Neutrophil (primary cell): Measurements from ENCODE around the gene TTN.

ENCODE experiments used
- H3K27ac ChIP-seq: fragments of 200-600 bp; sonication (generic); 2 replicates; pipeline ENCODE4 v1.5.1; 2016; ENCODE audit warnings: mild to moderate bottlenecking, moderate library complexity
- H3K27me3 ChIP-seq: fragments of 200-600 bp; sonication (generic); 2 replicates; pipeline ENCODE4 v1.6.0; 2016; ENCODE audit warnings: mild to moderate bottlenecking
- H3K36me3 ChIP-seq: fragments of 200-600 bp; sonication (generic); 2 replicates; pipeline ENCODE4 v1.5.1; 2017
- H3K4me1 ChIP-seq, 2 experiments: fragments of 200-600 bp in 1 of 2; sonication (generic) in 1 of 2; 1 replicate in 1 of 2; 2 replicates in 1 of 2; pipeline versions ENCODE4 v1.5.1 to v1.6.1; 2013 to 2016; ENCODE audit warnings: low read depth in 1 of 2, low read length in 1 of 2, mild to moderate bottlenecking in 1 of 2, moderate library complexity in 1 of 2; ENCODE audit not compliant: control insufficient read depth in 1 of 2, insufficient read depth in 1 of 2
- H3K4me3 ChIP-seq, 2 experiments: fragments of 200-600 bp in 1 of 2; sonication (generic) in 1 of 2; 1 replicate in 1 of 2; 2 replicates in 1 of 2; pipeline ENCODE4 v1.5.1; 2013 to 2016; ENCODE audit warnings: low read depth in 1 of 2, low read length in 1 of 2, mild to moderate bottlenecking in 1 of 2, moderate library complexity in 1 of 2
- H3K9me3 ChIP-seq: fragments of 200-600 bp; sonication (generic); 2 replicates; pipeline ENCODE4 v1.5.1; 2016
- TF ChIP-seq, protein P1 (sequence below): fragments of 200-600 bp; sonication (generic); IDR thresholded peaks from 2 replicates; pipeline ENCODE4 v1.5.1; 2016; ENCODE audit warnings: antibody characterized with exemption

TTN gene

DNA sequence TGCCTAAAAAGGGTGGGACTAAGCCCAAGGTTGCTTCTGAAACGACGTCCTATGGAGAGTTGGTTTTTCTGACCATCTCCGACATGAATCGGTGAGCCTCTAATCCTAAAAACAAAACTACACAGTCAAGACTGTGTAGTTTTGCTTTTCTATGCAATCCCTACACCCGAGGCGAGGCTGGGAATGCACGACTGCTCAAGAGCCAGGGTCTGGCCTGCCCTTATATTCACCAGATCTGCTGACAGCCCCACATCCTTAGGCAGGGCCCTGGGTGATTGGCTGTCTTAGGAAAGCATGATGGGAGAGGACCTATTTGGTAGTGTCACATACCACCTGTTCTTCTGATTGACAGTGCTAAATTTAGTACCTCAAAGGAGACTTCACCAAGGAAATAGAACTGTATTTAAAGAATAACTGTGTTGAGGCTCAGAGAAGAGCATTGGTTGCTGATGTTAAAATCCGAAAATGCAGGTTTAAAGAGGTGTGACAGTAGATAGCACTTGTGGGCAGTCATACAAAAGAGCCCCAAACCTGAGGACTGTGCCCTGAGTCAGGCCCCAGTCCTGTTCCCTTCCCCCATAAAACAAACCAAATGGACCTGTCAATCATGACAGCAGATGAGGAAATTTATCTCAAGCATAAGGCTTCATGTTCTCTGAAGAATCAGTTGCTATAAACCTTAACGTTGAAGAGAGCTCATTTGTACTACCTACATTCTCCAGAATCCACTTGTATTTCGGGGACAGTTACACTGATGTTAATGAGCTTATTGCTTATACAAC is at the start of gene TTN:
TSS of gene TTN (minus strand) at position 197 of the 782 bp plus-strand sequence. CDS start 2,781 bp downstream, outside the sequence.
- Histone ChIP-seq H3K4me3 (no peak within 1 kb of the TSS), H3K36me3 (no peaks in the 10 kb centered on the region), H3K4me1 (no peaks in the 10 kb centered on the region), H3K9me3 (no peaks in the 10 kb centered on the region), H3K27me3 (no peaks in the 10 kb centered on the region), H3K27ac (no peak within 1 kb of the TSS)
- TF ChIP-seq, protein P1, sequence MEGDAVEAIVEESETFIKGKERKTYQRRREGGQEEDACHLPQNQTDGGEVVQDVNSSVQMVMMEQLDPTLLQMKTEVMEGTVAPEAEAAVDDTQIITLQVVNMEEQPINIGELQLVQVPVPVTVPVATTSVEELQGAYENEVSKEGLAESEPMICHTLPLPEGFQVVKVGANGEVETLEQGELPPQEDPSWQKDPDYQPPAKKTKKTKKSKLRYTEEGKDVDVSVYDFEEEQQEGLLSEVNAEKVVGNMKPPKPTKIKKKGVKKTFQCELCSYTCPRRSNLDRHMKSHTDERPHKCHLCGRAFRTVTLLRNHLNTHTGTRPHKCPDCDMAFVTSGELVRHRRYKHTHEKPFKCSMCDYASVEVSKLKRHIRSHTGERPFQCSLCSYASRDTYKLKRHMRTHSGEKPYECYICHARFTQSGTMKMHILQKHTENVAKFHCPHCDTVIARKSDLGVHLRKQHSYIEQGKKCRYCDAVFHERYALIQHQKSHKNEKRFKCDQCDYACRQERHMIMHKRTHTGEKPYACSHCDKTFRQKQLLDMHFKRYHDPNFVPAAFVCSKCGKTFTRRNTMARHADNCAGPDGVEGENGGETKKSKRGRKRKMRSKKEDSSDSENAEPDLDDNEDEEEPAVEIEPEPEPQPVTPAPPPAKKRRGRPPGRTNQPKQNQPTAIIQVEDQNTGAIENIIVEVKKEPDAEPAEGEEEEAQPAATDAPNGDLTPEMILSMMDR: no peak

DNA sequence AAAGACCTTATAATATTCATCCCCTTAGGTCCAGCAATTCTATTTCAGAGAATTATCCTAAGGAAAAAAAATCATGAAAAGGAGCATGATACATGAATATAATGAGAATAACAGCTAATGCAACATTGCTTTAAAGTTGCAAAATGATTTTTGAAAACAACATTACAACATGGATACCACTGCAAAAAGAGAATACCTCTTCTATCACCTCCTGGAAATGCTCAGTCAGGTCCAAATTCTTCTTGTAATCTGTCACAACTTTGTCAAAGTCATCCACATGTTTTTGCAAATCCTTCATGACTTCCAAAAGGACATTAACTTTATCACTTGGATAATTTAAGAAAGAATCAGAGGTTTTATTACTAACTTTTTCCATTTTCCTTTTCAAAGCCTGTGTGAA is 47.9 kb upstream of the TTN start:
- Histone ChIP-seq H3K36me3 (no peaks in the 10 kb centered on the region), H3K4me3 (no peak overlapping the region), H3K4me1 (no peaks in the 10 kb centered on the region), H3K27me3 (peaks cover 6% of the 10 kb centered on the region), H3K27ac (no peak overlapping the region), H3K9me3 (no peaks in the 10 kb centered on the region)
- TF ChIP-seq, protein P1: no peak

DNA sequence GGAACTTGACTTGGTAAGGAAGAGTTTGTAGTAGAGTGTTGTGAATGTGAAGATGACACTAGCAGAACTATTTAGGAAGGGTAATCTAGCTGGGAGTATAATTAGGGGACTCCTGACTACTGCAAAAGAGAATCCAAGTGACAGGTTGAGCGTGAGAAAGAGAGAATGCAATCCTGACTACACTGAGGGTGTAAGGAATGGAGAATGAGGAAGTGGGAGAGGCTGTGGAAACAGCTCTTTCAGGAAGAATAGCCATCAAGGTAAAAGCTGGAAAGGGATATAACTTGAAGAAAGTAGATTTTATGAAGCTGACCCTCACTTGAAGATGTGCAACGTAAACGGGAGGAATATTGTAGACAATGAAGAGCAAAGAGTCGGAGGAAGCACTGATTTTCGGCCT is 41.1 kb upstream of the TTN start:
- no peak overlapping the region for H3K4me3 ChIP-seq
- no peaks in the 10 kb centered on the region for H3K9me3 ChIP-seq
- TF ChIP-seq, protein P1: no peak
- no peak overlapping the region for H3K27ac ChIP-seq
- no peaks in the 10 kb centered on the region for H3K27me3 ChIP-seq
- no peaks in the 10 kb centered on the region for H3K36me3 ChIP-seq
- H3K4me1 ChIP-seq: no peaks in the 10 kb centered on the region

DNA sequence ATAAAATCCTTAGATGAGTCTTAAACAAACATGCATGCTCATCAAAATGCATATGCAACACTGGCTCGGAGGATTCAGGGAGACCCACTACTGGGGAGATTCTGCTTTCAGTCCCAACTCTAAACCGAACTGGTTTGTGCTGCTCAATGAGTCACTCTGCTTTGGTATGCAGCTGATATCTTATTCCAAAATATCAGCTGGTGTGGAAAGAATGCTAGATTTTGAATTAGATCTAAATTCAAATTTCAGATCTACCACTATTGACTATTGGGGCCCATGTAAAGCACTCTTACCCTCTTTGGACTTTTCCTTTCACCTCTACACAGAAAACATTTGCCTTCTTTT is 39.2 kb upstream of the TTN start:
- Histone ChIP-seq H3K36me3 (no peaks in the 10 kb centered on the region), H3K4me1 (no peaks in the 10 kb centered on the region), H3K9me3 (no peaks in the 10 kb centered on the region), H3K27ac (no peak overlapping the region), H3K4me3 (no peak overlapping the region), H3K27me3 (no peaks in the 10 kb centered on the region)
- TF ChIP-seq, protein P1: no peak

DNA sequence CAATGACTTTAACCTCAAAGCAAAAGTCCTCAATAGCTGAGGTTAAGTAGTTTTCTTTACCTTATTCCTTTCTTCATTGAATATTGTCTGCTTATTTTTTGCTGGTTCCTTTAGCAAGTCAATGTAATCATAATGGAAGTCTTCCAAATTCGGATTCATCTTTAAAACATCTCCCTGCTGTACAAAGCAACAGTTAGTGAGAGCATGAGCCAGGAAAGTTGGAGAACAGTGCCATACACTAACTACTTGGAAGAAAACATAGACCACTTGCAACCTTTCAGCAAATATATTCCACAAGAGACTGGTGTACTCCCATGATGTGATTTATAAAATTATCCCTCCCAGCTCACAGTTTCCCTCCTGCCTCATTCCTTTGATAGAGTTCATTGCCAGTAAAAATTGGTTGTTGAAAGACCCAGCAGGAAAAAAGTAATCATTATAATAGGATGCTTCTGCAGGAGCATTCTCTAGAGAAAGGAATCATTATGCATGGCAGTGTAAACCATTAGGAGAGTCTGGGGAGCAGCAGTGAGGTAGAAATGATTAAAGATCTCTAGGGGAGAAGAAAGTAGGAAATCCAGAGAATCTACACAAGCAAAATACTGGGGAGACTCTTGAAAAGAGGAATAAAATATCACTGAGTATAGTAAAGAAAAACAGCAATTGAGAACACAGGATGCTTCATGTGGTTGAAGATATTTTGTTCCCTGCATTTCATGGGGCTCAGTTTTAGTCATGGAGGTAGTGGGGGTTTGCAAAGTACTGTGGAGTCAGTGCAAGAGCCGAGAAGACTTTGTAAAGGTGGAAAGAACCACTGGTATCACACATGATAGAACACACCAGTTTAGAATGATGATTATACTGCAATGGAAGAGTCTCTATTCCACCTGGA is 38.6 kb upstream of the TTN start:
- Histone ChIP-seq H3K27me3 (no peaks in the 10 kb centered on the region), H3K27ac (no peak overlapping the region), H3K36me3 (no peaks in the 10 kb centered on the region), H3K9me3 (no peaks in the 10 kb centered on the region), H3K4me3 (no peak overlapping the region), H3K4me1 (no peaks in the 10 kb centered on the region)
- TF ChIP-seq, protein P1: no peak
